ENCODE measurements around the gene RAD51B. TPM values are rescaled to one million over a fixed set of nuclear protein-coding genes. Genes with fewer than 3 reads are reported as not detected.

The RAD51B gene
- total RNA-seq, 1 experiment from 2014 or later = 16.7 TPM

GRCh38 chr14:68366656-68367055 is 547.1 kb downstream of the RAD51B start:
- Histone ChIP-seq H4K20me1 (ENCODE audit: control insufficient read depth, insufficient read depth, insufficient read length) (no peaks in the 10 kb centered on the region), H3K27me3 (ENCODE audit: insufficient read depth, low read length) (no peaks in the 10 kb centered on the region; the same call in 1 of the 2 replicates), H3K56ac (ENCODE audit: insufficient read length, low read depth, low read length) (no peak overlapping the region), H3K14ac (ENCODE audit: insufficient read depth, low read length) (no peak overlapping the region), H3T11ph (ENCODE audit: low read length) (no peak overlapping the region), H3K79me2 (ENCODE audit: insufficient read depth, low read length) (no peaks in the 10 kb centered on the region), H2BK120ac (ENCODE audit: low read depth, low read length, poor library complexity, severe bottlenecking) (no peak overlapping the region), H3K4me2 (ENCODE audit: insufficient read depth, insufficient read length, low read length) (no peak overlapping the region), H2BK12ac (ENCODE audit: insufficient read length, low read depth, low read length) (no peak overlapping the region), H2AFZ (ENCODE audit: low read length) (no peak overlapping the region), H2BK15ac (ENCODE audit: low read depth, low read length) (no peak overlapping the region), H3K79me1 (ENCODE audit: insufficient read depth, low read depth, low read length, poor library complexity, severe bottlenecking) (no peaks in the 10 kb centered on the region), H2BK5ac (ENCODE audit: insufficient read length, low read length) (no peak overlapping the region), H3K4ac (ENCODE audit: low read depth, low read length) (no peak overlapping the region), H4K5ac (ENCODE audit: insufficient read length, low read depth, low read length) (no peak overlapping the region), H4K91ac (ENCODE audit: insufficient read length, low read depth, low read length) (no peak overlapping the region), H3K9me3 (ENCODE audit: control insufficient read depth, low read depth, low read length) (no peaks in the 10 kb centered on the region), H3K23ac (ENCODE audit: insufficient read length, low read depth, low read length) (no peak overlapping the region), H3K9ac (ENCODE audit: extremely low read depth, insufficient read length, low read length) (no peak overlapping the region), H2BK20ac (ENCODE audit: low read depth, low read length, poor library complexity, severe bottlenecking) (no peak overlapping the region), H3K18ac (ENCODE audit: insufficient read length, low read depth, low read length) (no peak overlapping the region), H3K27ac (ENCODE audit: insufficient read length, low read depth, low read length) (no peak overlapping the region), H3K23me2 (ENCODE audit: insufficient read length, low read depth, low read length, poor library complexity, severe bottlenecking) (no peaks in the 10 kb centered on the region), H4K8ac (replicated peaks; ENCODE audit: insufficient read length, low read depth, low read length) (no peak overlapping the region), H2AK5ac (ENCODE audit: insufficient read length, low read length) (no peak overlapping the region), H3K4me1 (ENCODE audit: insufficient read depth, low read length) (peaks cover 2% of the 10 kb centered on the region; the same call in 1 of the 2 replicates)
- Mint-ChIP-seq H3K9me3 (no peaks in the 10 kb centered on the region), H3K4me1 (peaks cover 23 to 27% of the 10 kb centered on the region in 2 experiments), H3K27me3 (ENCODE audit: low read depth) (peaks cover 46% of the 10 kb centered on the region), H3K4me3 (no peak overlapping the region), H3K36me3 (ENCODE audit: insufficient read depth in 1 of 3, low read depth in 3 of 3) (no peaks in the 10 kb centered on the region), H3K27ac (no peak overlapping the region)
- DNase-seq = no peak
- no CpG with 5 or more reads among the region's 2 CpGs for WGBS (ENCODE audit: extremely low coverage, insufficient read length, low lambda C conversion rate)
- no peak for TF ChIP-seq CTCF (conservative IDR thresholded peaks at IDR 0.05)
